Tibial nerve (tissue), 3 donors: ENCODE results near the gene FBXO30.

Experiments used
- CTCF ChIP-seq, 5 experiments: fragments of 200-600 bp in 3 of 5; fragments of 450-650 bp in 2 of 5; sonication (generic) in 3 of 5; IDR thresholded peaks; one replicate each; pipeline ENCODE4 v1.5.1; 2016 to 2019; ENCODE audit warnings: antibody characterized with exemption in 5 of 5, mild to moderate bottlenecking in 3 of 5, moderate library complexity in 2 of 5
- POLR2A ChIP-seq, 2 donors: fragments of 450-650 bp; IDR thresholded peaks; one replicate each; pipeline ENCODE4 v1.6.1; 2017; ENCODE audit warnings: antibody characterized with exemption in 2 of 2, mild to moderate bottlenecking in 2 of 2, moderate library complexity in 2 of 2

DNA sequence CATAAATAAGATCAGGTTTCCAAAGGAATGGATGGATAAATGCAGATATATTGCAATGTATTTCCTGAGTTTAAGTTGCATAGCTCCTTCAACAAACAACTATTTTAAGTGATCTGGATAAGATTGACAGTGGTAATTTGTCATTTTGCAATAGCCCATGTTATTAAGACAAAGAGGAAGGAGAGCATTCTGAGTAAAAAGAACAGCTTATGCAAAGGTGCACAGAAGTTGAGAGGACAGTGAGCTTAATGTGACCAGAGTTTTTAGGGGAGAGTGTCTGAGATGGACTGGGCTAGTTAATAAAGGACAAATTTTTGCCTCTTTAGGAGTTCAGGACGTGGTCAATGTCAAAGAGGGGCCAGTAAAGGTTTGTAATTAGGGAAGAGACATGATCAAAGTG is 48.8 kb upstream of the FBXO30 start:
- no peak for TF ChIP-seq CTCF (IDR thresholded peaks at IDR 0.05)
- no peak for TF ChIP-seq POLR2A (IDR thresholded peaks at IDR 0.05)
